Measurements from ENCODE around the gene LRRN2.

The LRRN2 gene

DNA sequence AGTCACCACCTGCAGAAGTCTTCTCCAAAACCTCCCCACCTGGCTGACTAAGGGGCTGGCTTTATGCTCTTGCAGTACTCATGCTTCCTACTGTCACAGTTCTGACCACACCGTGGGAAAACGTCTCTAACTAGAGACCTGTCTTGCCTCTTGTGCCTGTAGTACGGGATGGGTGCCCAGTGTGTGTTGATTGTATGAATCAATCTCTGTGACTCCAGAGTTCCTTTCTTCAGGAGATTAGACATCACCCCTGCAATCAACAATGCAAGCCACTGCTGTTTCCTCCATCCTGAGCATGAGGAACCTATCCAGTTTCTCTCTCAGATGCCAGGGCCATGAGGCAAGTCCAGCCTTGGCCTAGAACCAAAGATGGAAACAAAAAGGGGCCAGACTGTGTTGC is 64.1 kb downstream of the LRRN2 start:
- no peaks in the 10 kb centered on the region for H3K27me3 ChIP-seq (replicated peaks)

DNA sequence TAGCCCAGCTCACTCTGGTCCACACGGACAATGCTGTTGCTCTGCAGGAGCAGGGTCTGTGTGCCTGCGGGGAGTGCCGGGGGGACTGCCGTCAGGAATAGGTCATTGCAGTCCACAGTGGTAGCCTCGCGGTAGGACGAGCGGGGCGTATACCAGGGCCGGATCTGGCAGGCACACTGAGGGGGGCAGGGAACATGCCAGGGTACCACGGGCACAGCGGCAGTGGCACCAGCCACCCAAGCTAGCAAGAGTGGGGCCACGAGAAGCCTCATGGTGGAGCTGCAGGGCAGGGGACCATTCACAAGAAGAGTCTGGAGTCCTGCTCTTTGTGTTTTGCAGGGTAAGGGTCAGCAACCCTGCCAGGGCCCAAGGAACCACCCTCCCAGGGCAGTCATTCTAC is 65.8 kb downstream of the LRRN2 start:
- no peak overlapping the region for H3K27ac ChIP-seq
- TF ChIP-seq, protein P1, sequence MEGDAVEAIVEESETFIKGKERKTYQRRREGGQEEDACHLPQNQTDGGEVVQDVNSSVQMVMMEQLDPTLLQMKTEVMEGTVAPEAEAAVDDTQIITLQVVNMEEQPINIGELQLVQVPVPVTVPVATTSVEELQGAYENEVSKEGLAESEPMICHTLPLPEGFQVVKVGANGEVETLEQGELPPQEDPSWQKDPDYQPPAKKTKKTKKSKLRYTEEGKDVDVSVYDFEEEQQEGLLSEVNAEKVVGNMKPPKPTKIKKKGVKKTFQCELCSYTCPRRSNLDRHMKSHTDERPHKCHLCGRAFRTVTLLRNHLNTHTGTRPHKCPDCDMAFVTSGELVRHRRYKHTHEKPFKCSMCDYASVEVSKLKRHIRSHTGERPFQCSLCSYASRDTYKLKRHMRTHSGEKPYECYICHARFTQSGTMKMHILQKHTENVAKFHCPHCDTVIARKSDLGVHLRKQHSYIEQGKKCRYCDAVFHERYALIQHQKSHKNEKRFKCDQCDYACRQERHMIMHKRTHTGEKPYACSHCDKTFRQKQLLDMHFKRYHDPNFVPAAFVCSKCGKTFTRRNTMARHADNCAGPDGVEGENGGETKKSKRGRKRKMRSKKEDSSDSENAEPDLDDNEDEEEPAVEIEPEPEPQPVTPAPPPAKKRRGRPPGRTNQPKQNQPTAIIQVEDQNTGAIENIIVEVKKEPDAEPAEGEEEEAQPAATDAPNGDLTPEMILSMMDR (IDR thresholded peaks at IDR 0.05; ENCODE audit: low read depth, low read length, missing control alignments): no peak
- DNase-seq: no peak
- no peak overlapping the region for H3K4me3 ChIP-seq (ENCODE audit: low read depth, low read length)
- in situ Hi-C loops (cut with HindIII; ENCODE audit: low pct_ligation_motif_present, low sequenced_read_pairs): no loop called here
- H3K27me3 ChIP-seq (replicated peaks): no peaks in the 10 kb centered on the region
- H3K36me3 ChIP-seq (replicated peaks): no peaks in the 10 kb centered on the region

More for the DNA sequence above, 64.1 kb downstream of the LRRN2 start:
- H3K4me3 ChIP-seq (ENCODE audit: low read depth, low read length): no peak overlapping the region
- TF ChIP-seq, protein P1 (IDR thresholded peaks at IDR 0.05; ENCODE audit: low read depth, low read length, missing control alignments): no peak
- no peak for DNase-seq
- in situ Hi-C loops (cut with HindIII; ENCODE audit: low pct_ligation_motif_present, low sequenced_read_pairs): no loop called here
- no peaks in the 10 kb centered on the region for H3K36me3 ChIP-seq (replicated peaks)
- no peak overlapping the region for H3K27ac ChIP-seq

DNA sequence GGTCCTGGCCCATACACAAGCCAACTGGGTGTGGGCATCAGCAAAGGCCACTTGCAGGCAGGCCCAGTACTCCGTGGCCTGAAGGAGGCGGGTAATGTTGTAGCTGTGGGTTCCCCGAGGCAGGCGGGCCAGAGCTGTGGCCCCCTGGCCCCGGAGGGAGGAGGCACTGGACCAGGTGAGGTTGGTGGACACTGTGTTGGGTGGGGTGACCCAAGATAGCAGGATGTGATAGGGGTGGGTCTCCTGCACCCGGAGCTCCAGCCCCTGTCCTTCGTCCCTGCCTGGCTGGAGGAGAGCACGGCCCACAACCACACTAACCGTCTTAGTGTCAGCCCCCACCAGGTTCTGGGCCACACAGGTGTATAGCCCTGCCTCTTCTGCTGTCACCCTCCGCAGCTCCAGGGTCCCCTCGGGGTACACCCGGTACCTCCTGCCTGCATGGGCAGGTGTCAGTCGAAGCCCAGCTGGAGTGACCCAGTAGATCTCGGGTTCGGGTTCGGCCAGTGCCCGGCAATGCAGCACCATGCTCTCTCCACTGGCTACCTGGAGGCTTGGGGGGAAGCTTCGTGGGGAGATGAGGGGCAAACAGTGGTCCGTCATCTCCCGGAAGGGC is 67.3 kb downstream of the LRRN2 start:
- in situ Hi-C loops (cut with HindIII; ENCODE audit: low pct_ligation_motif_present, low sequenced_read_pairs): no loop called here
- Histone ChIP-seq H3K36me3 (replicated peaks) (no peaks in the 10 kb centered on the region), H3K27me3 (replicated peaks) (no peaks in the 10 kb centered on the region), H3K27ac (no peak overlapping the region), H3K4me3 (ENCODE audit: low read depth, low read length) (no peak overlapping the region)
- TF ChIP-seq, protein P1 (IDR thresholded peaks at IDR 0.05; ENCODE audit: low read depth, low read length, missing control alignments): no peak
- no peak for DNase-seq

DNA sequence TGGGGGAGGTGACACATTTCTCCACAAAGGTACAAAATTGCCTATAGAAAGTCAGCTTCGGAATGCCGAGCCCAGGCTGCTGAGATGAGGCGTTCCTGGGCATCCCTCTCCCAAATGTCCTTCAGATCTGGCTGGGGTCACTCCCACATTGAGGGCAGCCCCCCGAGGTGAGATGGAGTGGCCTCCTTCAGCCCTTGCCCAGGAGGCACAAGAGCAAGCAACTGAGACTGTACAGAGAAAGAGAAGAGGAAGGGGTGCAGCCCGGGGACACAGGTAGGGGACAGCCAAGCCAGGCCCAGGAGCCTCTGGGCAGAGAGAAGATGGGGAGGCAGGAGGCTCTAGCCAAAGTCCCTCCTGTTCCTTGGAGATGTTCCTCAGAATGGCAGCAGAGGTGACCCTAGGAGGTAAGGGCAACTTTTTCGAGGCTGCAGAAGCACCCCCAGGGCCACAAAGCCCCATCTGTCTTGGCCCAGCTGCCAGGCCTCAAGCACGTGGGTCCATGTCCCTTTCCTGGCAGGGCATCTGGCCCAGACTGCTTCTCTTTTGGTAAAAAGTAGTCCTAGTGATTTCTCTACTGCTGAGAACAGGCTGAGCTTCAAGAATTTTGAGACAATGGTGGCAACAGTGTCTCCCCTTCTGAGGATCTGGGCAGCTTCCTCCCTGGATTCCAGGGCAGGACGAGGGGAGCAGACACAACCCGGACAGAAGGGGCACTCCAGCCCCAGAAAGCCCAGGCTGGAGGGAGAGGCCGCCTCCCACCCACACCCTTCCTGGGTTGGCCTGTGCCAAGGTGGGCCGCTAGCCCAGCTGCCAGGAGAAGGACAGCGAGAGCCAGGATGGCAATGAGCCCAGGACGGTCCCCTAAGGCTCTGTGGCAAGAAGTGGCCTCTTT is 68.0 kb downstream of the LRRN2 start:
- Histone ChIP-seq H3K27me3 (replicated peaks) (no peaks in the 10 kb centered on the region), H3K27ac (no peak overlapping the region), H3K36me3 (replicated peaks) (no peaks in the 10 kb centered on the region), H3K4me3 (ENCODE audit: low read depth, low read length) (no peak overlapping the region)
- in situ Hi-C loops (cut with HindIII; ENCODE audit: low pct_ligation_motif_present, low sequenced_read_pairs): no loop called here
- no peak for DNase-seq
- TF ChIP-seq, protein P1 (IDR thresholded peaks at IDR 0.05; ENCODE audit: low read depth, low read length, missing control alignments): no peak

DNA sequence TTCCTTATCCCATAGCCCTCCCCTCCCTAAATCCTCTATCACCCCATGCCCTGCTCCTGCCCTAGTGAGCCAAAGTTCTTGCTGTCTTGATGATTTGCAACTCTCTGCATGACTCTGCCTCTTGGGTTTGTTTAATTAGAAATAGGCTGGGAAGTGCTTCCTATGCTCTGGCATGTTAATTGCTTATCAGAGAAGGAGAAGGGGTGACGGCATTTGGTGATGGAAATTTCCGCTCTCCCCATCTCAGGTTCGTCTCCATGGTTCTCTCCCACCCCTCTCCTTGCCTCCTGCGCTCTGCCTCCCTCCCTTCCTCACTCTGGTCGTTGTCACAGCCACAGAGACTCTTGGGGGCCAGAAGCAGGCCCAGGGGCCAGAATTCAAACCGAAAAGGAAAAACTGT is 68.9 kb downstream of the LRRN2 start:
- no peaks in the 10 kb centered on the region for H3K27me3 ChIP-seq (replicated peaks)
- in situ Hi-C loops (cut with HindIII; ENCODE audit: low pct_ligation_motif_present, low sequenced_read_pairs): no loop called here
- TF ChIP-seq, protein P1 (IDR thresholded peaks at IDR 0.05; ENCODE audit: low read depth, low read length, missing control alignments): no peak
- H3K36me3 ChIP-seq (replicated peaks): no peaks in the 10 kb centered on the region
- H3K4me3 ChIP-seq (ENCODE audit: low read depth, low read length): no peak overlapping the region
- no peak for DNase-seq
- no peak overlapping the region for H3K27ac ChIP-seq

Measured in brain microvascular endothelial cell (primary cell).